Measurements from ENCODE around the gene COX7B2.

COX7B2 gene

GRCh38 chr4:46909078-46909477 lies at the start of gene COX7B2:
Gene COX7B2 (minus strand): TSS chr4:46909245. CDS start chr4:46735192, 174,053 bp downstream.
- DNase-seq, result no peak

DNA sequence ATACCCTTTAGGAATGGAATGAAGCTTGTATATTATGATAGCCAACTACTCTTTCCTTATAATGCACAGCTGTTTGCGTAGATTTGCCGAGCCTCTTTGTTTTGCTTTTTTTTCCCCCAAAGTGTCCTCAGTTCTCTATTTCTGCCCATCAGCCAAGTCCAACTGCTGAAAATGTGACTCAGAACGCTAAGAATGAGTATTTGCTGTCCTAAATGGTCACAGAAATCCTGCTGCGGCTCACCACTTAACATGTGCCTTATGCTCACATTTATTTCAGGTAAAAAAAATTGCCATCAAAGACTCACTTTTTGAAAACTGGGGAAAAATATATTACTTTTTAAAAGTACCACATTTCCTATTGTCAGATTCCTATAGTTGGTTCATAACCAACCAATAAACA lies 47.4 kb upstream of the COX7B2 start:
- no peak for DNase-seq

- DNase-seq, result no peak
Measured at GRCh38 chr4:46955601-46956000, 46.6 kb upstream of the COX7B2 start.

DNA sequence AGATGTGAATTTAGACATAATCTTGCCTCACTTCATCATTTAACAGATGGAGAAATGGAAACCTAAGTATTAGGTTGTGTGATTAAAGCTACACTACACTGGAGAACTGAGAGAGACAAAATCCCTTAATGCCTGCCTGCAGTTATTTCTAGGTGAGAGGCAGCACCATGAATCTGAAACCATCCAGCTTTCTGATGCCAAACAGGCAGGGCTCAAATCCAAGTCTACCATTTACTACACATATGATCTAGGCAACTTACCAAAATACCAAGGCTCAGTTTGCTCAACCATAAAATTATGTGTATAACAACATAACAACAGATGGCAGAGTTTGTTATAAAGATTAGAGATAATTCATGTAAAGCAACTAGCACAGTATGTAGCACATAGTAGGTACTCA lies 45.6 kb upstream of the COX7B2 start:
- DNase-seq, result no peak

- DNase-seq, result no peak
Measured at GRCh38 chr4:46953564-46953963, 44.5 kb upstream of the COX7B2 start.

DNA sequence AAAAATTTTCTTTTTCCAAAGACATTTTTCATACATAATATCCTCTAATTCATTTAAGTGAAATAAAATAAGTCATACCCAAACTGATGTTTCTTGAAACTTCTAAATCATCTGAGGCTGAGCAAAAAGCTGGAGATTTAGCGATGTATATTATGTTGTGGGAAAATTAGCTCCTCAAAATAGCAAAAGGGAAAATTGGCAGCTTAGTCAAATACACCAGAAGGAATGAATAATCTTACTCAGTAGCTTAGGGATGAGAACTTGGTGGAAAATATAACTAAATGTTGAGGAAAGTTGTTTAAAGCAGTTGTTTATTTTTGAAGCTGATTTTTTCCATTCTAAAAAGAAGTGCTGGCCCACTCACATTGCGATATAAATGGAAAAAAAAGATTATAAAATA lies 43.4 kb upstream of the COX7B2 start:
- DNase-seq, result no peak

DNA sequence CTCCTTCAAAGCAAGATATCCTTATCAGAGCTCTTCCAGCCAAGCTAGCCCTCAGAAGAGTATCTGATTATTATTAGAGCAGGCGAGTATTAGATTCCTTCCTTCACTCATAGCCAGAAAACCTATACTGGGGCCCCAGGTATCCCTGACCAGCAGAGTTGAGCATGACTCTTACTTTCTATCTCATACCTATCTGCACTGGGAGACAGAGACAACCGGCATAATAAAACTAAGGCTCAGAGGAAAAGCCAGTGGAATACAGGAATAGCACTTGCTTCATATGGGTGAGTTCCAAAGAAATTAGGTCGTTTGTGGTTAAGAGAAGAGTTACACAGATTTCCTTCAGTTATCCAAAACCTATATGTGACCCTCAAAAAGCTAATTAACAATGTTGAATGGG lies 41.8 kb upstream of the COX7B2 start:
- no peak for DNase-seq

DNA sequence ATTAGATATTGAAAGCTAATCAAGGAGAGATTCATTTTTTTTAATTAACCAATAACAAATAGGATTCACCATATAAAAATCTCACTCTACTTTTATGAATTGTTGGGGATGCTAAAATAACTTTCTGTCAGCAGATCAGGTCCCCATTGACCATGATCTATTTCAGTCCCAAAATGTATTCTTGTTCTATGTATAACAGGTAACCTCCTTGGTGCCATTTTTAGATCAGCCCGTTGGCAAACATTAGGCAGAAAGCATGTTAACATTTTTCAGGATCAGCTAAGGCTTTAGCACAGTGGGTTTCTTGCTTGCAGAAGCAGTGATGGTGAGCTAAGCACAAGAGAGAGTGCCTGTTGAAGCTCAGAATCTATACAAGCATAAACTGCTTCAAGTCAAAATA lies 40.8 kb upstream of the COX7B2 start:
- DNase-seq, result no peak

GRCh38 chr4:46947541-46947940 lies 38.5 kb upstream of the COX7B2 start:
- DNase-seq, result no peak

GRCh38 chr4:46946919-46947536 lies 38.0 kb upstream of the COX7B2 start:
- DNase-seq, result no peak

- DNase-seq, result no peak
Measured at GRCh38 chr4:46945062-46945461, 36.0 kb upstream of the COX7B2 start.

- no peak for DNase-seq
Measured at GRCh38 chr4:46944345-46944744, 35.3 kb upstream of the COX7B2 start.

DNA sequence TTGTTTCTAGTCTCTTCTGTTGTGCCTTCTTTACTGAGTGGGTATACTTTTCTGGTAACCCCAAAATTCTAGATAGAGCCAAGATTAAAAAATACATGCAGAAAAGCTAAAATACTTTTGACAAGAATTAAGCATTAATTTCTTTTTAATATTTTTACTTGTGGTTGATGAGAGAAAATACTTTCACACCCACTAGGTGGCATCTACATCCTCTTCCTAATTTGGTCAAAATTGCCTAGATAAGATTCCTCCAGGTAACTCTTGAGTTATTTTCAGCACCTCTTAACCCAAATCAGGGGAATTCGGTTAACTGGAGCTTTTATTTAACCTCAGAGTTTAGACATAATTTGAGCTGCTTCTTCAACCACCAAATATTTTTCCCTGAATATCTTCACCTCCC lies 28.4 kb upstream of the COX7B2 start:
- no peak for DNase-seq

- no peak for DNase-seq
Measured at GRCh38 chr4:46934726-46935125, 25.7 kb upstream of the COX7B2 start.

- DNase-seq, result no peak
Measured at GRCh38 chr4:46933686-46934085, 24.6 kb upstream of the COX7B2 start.

GRCh38 chr4:46931981-46932380 lies 22.9 kb upstream of the COX7B2 start:
- no peak for DNase-seq

DNA sequence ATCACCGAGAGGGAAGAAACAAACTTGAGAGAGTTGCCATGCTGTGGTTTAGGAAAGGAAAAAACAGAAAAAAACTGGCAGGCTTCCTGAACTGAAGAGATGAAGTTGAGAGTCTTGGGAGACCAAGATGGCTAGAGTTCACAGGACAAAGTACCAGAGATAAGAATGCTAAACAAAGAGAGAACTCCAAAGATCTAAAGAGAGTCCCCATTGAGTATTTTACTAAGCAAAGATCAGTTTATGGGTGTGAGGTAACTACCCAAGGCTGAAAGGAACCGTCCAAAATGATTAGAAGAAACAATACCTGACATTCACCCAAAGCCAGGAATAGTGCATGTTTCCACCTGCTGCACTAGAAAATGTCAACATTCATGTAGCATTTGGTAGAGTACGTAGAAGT lies 21.8 kb upstream of the COX7B2 start:
- no peak for DNase-seq

DNA sequence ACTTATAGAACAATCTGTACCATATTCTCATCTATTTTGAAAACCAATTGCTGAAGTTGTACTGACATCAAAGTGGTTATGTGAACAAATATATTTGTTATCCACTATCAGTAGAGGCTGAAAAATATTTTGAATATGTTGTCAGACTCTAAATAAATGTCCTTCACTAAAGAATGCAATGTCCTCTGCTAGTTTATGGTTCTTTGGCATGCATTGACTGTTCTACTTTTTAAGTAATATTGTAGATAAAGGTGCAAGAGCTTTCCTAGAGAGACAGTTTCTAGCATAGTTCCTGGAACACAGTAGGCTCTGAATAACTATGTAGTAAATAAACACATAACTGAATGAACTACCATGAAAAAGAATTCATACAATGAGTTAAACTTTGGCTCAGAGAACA lies 18.2 kb upstream of the COX7B2 start:
- no peak for DNase-seq

GRCh38 chr4:46924789-46925529 lies 15.9 kb upstream of the COX7B2 start:
- DNase-seq, result no peak

DNA sequence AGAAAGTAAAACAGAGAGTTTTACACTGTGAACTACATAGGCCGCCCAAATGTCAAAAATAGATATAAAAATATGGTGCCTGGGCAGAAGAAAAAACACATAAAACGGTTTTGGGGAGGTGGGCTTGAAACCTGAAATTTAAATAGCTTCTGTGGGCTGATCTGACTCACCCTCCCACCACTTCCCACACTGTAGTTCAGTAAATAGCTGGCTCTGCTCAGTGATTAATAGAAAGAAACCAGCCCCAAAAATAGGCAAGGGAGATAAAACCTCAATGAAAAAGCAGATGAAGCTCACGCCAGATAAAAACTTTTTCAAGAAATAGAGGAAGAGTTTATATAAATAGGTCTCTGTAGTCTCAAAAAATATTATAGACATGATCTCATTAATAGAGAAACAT lies 13.2 kb upstream of the COX7B2 start:
- DNase-seq, result no peak

GRCh38 chr4:46908148-46908547 lies 897 bp downstream of the COX7B2 start:
- DNase-seq, result no peak

GRCh38 chr4:46900082-46900481 lies 9.0 kb downstream of the COX7B2 start:
- DNase-seq, result no peak

- DNase-seq, result no peak
Measured at GRCh38 chr4:46894826-46895225, 14.2 kb downstream of the COX7B2 start.

DNA sequence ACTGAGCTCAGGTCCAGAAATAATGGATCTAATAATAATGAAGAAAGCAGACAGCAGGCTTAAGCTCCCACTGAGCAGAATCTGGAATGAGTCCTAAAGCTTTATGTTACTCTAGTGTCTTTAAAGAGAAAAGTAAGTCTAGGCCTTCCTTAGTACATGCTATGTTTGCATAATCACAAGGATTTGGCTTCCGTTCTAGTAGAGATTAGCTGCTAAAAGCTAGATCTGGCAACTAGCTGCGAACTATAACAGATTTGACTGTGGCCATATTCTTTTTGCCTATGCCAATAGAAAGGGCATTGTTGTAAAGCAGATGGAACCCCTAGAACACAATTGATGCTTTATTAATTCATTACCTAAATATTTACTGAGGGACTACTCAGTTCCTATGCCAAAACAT lies 19.0 kb downstream of the COX7B2 start:
- DNase-seq, result no peak

GRCh38 chr4:46889410-46889809 lies 19.6 kb downstream of the COX7B2 start:
- DNase-seq, result no peak
